AG04449 (cell line): ENCODE data around the gene SH3GL1.
"Not testable (repeated sequence)": the region's sequence is repeated elsewhere in the genome, so short reads cannot be mapped to it uniquely, and the experiment has no call there.

ENCODE experiments used
- CTCF ChIA-PET: fragments of 350-600 bp; formaldehyde crosslinking; extraction: SDS; loops from one replicate; lab custom pipeline; 2021; ENCODE audit warnings: antibody characterized with exemption; lab: Yijun Ruan, JAX
- POLR2A ChIA-PET: fragments of 400-600, 350-600 bp; formaldehyde crosslinking; extraction: SDS; loops from one replicate; lab custom pipeline; 2020; ENCODE audit warnings: antibody characterized with exemption, inconsistent platforms; lab: Yijun Ruan, JAX
- DNase-seq: peaks from one replicate; pipeline ENCODE4 v3.0.0-alpha.2; 2010; ENCODE audit warnings: low read depth, low spot score
- H3K4me3 ChIP-seq: 2 replicates; pipeline ENCODE4 v1.5.1; 2011; ENCODE audit warnings: low read depth, mild to moderate bottlenecking, control low read depth, low read length
- TF ChIP-seq, protein P1 (sequence below): IDR thresholded peaks from one replicate; pipeline ENCODE4 v1.5.1; 2011; ENCODE audit warnings: mild to moderate bottlenecking, moderate library complexity, low read length, control low read depth, inconsistent platforms; ENCODE audit not compliant: insufficient read depth; ENCODE audit errors: missing control alignments

The SH3GL1 gene

DNA sequence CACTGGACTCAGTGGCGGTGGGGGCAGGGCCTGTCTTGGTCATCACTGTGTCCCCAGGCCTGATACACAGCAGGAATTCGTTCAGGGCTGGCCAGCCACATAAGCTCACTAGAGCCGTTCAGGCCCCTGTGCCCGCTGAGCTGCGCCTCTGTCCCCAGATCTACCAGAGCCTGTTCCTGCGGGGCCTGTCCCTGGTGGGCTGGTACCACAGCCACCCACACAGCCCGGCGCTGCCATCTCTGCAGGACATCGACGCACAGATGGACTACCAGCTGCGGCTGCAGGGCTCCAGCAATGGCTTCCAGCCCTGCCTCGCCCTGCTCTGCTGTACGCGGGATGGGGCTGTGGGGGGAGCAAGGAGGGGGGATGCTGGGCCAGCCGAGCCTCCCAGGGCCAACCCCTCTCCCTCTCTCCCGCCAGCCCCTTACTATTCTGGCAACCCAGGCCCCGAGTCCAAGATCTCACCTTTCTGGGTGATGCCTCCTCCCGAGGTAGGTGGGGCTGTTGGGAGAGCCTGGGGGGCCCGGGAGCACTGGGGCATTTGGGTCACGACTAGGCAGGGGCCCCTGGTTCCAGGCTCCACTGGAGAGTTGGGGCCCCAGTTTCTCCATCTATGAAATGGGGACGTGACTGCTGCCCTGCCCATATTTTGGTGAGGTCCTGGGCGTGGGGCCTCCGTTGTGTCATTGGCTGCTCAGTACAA lies 43.1 kb downstream of the SH3GL1 start:
- no peak for DNase-seq
- TF ChIP-seq, protein P1, sequence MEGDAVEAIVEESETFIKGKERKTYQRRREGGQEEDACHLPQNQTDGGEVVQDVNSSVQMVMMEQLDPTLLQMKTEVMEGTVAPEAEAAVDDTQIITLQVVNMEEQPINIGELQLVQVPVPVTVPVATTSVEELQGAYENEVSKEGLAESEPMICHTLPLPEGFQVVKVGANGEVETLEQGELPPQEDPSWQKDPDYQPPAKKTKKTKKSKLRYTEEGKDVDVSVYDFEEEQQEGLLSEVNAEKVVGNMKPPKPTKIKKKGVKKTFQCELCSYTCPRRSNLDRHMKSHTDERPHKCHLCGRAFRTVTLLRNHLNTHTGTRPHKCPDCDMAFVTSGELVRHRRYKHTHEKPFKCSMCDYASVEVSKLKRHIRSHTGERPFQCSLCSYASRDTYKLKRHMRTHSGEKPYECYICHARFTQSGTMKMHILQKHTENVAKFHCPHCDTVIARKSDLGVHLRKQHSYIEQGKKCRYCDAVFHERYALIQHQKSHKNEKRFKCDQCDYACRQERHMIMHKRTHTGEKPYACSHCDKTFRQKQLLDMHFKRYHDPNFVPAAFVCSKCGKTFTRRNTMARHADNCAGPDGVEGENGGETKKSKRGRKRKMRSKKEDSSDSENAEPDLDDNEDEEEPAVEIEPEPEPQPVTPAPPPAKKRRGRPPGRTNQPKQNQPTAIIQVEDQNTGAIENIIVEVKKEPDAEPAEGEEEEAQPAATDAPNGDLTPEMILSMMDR, result no peak
- H3K4me3 ChIP-seq, result no peak overlapping the region
- ChIA-PET CTCF (interaction anchor here (0.8 to 1.6 kb wide), 3 partner anchors 14 to 90 kb away, joined by 4 to 5 read pairs (median 4); partner anchors contain the start of genes MPND and SH3GL1), POLR2A (interaction anchor here (0.6 kb wide), 1 partner anchor 15 kb away, joined by 3 read pairs; no protein-coding TSS in a partner anchor)

DNA sequence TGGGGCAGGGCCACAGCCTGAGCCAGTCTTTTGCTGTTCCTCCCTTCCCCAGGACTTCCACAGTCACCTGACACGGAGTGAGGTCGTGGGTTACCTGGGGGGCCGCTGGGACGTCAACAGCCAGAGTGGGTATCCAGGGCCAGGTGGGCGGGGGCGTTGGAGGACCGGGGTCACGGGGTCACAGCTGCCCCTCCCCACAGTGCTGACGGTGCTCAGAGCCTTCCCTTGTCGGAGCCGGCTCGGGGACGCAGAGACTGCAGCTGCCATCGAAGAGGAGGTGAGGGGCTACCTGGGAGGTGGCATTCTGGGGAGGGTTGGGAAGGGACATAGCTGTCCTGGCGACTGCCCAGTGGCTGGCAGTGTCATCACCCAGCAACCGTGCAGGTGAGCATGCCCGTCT lies 45.5 kb downstream of the SH3GL1 start:
- no peak overlapping the region for H3K4me3 ChIP-seq
- DNase-seq, result no peak
- CTCF ChIA-PET, result interaction anchor here (3.0 to 4.4 kb wide), 2 partner anchors 9 to 12 kb away, joined by 63 to 68 read pairs; partner anchors contain the start of gene MPND
- TF ChIP-seq, protein P1, result no peak
- POLR2A ChIA-PET, result no interaction called here

DNA sequence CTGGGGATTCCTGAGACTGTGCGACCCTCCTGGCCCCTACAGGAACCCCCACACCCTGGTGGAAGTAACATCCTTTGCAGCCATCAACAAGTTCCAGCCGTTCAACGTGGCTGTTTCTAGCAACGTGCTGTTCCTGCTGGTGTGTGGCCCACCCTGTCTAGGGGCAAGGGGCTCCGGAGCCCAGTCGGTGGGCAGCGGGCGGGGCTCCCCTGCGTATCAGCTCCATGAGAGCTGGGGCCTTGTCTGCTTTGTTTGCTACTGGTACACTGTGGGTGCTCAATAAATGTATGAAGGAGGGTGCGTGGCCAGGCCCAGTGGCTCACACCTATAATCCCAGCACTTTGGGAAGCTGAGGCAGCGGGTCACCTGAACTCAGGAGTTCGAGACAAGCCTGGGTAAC lies 46.1 kb downstream of the SH3GL1 start:
- CTCF ChIA-PET, result interaction anchor here (2.9 to 4.4 kb wide), 5 partner anchors 10 to 21 kb away, joined by 16 to 68 read pairs (median 32); partner anchors contain the start of genes MPND and STAP2
- no peak overlapping the region for H3K4me3 ChIP-seq
- POLR2A ChIA-PET, result no interaction called here
- DNase-seq, result no peak
- TF ChIP-seq, protein P1, result no peak

DNA sequence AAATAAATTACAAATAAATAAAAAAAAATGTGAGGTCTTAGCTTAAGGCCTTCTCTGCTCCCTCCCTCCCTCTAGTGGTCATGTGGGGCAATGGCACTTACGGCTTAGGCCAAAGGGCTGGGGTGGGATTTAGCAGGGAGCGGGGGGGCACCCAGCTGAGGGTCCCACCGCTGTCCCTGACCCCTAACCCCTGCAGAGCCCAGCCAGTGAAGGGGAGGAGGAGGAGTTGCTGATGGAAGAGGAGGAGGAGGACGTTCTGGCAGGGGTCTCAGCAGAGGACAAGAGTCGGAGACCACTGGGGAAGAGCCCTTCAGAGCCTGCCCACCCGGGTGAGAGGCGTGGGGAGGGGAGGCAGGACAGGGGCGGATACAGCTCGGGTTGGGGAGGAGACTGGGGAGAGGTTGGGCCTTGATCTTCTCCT lies 47.6 kb downstream of the SH3GL1 start:
- TF ChIP-seq, protein P1, result peak; percentile 72
- no peak for DNase-seq
- CTCF ChIA-PET, result interaction anchor here (0.6 to 4.4 kb wide), 28 partner anchors 10 to 85 kb away, joined by 3 to 68 read pairs (median 4); partner anchors contain the start of genes FSD1, MPND, SH3GL1 and STAP2
- H3K4me3 ChIP-seq, result no peak overlapping the region
- POLR2A ChIA-PET, result interaction anchor here (0.8 to 1.4 kb wide), 3 partner anchors 9 to 10 kb away, joined by 3 to 6 read pairs (median 6); partner anchors contain the start of gene MPND

DNA sequence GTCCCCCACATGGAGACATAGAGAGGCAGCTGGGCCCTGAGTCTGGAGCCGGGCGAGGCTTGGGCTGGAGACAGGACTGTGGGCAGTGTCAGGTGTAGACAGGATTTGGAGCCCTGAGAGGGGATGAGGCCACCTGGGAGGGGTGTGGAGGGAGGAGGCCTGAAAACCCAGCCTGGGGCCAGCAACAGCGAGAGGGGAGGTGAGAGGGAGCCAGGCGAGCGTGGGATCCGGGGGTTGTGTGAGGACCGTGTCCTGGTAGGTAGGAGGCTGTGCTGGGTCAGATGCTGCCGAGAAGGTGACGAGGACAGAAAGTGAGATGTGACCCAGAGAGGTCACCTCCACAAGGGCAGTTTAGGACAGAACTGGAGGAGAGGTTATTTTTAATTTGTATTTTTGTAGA lies 49.6 kb downstream of the SH3GL1 start:
- CTCF ChIA-PET, result interaction anchor here (1.5 to 3.6 kb wide), 3 partner anchors 12 to 84 kb away, joined by 3 to 32 read pairs (median 5); no protein-coding TSS in a partner anchor
- H3K4me3 ChIP-seq, result no peak overlapping the region
- POLR2A ChIA-PET, result no interaction called here
- DNase-seq, result no peak
- TF ChIP-seq, protein P1, result no peak

DNA sequence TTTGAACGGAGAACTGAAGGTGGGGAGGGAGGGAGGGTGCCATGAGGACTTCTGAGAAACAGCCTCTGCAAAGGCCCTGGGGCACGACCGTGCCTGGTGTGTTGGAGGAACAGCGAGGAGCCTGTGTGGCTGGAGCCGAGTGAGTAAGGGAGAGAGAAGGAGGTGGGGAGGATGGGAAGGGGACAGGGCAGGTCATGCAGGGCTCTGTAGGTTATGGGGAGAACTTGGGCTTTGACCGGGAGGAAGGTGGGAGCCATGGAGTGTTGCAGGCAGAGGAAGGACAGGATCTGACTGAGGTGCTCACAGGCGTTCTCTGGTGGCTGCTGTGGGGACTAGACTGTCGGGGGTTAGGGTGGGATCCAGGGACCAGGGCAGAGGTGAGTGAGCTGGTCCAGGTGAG lies 50.2 kb downstream of the SH3GL1 start:
- H3K4me3 ChIP-seq, result no peak overlapping the region
- CTCF ChIA-PET, result interaction anchor here (1.5 to 2.1 kb wide), 2 partner anchors 13 to 83 kb away, joined by 3 to 5 read pairs; no protein-coding TSS in a partner anchor
- DNase-seq, result no peak
- TF ChIP-seq, protein P1, result no peak
- POLR2A ChIA-PET, result no interaction called here

DNA sequence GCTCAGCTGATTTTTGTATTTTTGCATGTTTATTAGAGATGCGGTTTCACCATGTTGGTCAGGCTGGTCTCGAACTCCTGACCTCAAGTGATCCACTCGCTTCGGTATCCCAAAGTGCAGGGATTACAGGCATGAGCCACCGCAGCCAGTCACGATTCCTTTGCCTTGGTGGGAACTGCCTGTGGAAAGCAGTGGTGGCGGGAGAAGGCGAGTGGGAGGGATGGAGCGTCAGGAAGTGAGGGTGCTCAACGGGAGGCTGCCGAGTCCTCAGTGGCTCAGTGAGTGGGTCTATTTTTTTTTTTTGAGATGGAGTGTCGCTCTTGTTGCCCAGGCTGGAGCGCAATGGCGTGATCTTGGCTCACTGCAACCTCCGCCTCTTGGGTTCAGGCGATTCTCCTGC lies 51.1 kb downstream of the SH3GL1 start:
- POLR2A ChIA-PET, result not testable (repeated sequence)
- CTCF ChIA-PET, result interaction anchor here (0.9 to 2.1 kb wide), 3 partner anchors 26 to 82 kb away, joined by 3 to 5 read pairs (median 3); partner anchors contain the start of gene SH3GL1

More for the DNA sequence above, 51.1 kb downstream of the SH3GL1 start:
- H3K4me3 ChIP-seq, DNase-seq: not testable (repeated sequence)
